ENCODE data around the gene PKIG. TPM values are rescaled to one million over a fixed set of nuclear protein-coding genes. Genes with fewer than 3 reads are reported as not detected.

PKIG gene
- total and polyA plus RNA-seq, 2 donors (not counting 3 experiments of a cell fraction or from before 2014, with no cell fraction given) = 135 to 167 TPM

DNA sequence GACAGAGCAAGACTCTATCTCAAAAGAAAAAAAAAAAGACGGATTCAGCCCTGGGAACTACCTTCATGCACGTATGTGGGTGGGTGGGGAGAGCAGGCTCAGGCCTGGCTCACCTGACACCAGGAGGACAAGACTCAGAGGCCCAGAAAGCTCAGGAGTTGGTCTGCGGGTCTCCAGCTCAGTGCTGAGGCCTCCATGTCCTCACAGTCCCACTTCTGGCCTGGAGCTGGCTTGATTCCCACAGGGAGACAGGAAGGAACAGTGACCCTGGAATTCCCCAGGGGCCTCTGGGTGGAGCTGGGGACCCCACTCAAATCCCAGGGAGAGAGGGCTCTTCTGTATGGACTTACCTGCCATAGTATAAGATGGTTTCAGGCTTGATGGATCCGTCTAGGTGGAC lies 53.5 kb downstream of the PKIG start:
- Histone ChIP-seq H3K36me3 (ENCODE audit: control insufficient read depth in 2 of 2, extremely low read depth in 1 of 2, insufficient read depth in 2 of 2, low read length in 2 of 2) (peaks cover 0 to 2% of the 10 kb centered on the region in 2 experiments), H3K27ac (ENCODE audit: insufficient read depth, low read depth, low read length) (no peak overlapping the region), H3K9me1 (replicated peaks; ENCODE audit: control insufficient read depth, extremely low read depth, insufficient read depth, low read length) (no peaks in the 10 kb centered on the region), H3K4me3 (replicated peaks in 1 of 3; ENCODE audit: insufficient read depth in 1 of 3, low read depth in 1 of 3, low read length in 3 of 3) (no peak overlapping the region), H3K4me1 (ENCODE audit: control insufficient read depth, extremely low read depth, insufficient read depth, low read length) (no peaks in the 10 kb centered on the region), H3K9ac (replicated peaks; ENCODE audit: extremely low read depth, insufficient read depth, low read length) (no peak overlapping the region), H3K4me2 (ENCODE audit: insufficient read depth, low read length) (no peak overlapping the region), H3K79me2 (ENCODE audit: control insufficient read depth, insufficient read depth, low read length) (no peaks in the 10 kb centered on the region), H4K20me1 (replicated peaks; ENCODE audit: control insufficient read depth, extremely low read depth, insufficient read depth, low read length) (no peaks in the 10 kb centered on the region), H2AFZ (ENCODE audit: low read depth, low read length) (no peak overlapping the region), H3K9me3 (replicated peaks; ENCODE audit: control insufficient read depth, insufficient read depth, low read length) (no peaks in the 10 kb centered on the region), H3K27me3 (ENCODE audit: control insufficient read depth in 2 of 2, insufficient read depth in 2 of 2, low read length in 2 of 2) (no peaks in the 10 kb centered on the region)
- dilution Hi-C loops (cut with MboI; ENCODE audit: extremely low pct_ligation_motif_present, low sequenced_read_pairs) (no loop called here), intact Hi-C loops (cut with micrococcal nuclease) (no loop called here)
- DNase-seq (ENCODE audit: low read depth, low spot score) (no peak), FAIRE-seq (no peak)
- BruUV-seq (replicated peaks) = no TSS peak
- CTCF ChIA-PET = interaction anchor here (1.2 to 1.6 kb wide), 3 partner anchors 9 to 48 kb away, joined by 3 to 4 read pairs (median 3); partner anchors contain the start of gene ADA
- TF ChIP-seq GATA2 (IDR thresholded peaks at IDR 0.05; ENCODE audit: insufficient read depth, insufficient read length, low read depth, low read length) (no peak), MYC (IDR thresholded peaks at IDR 0.05; ENCODE audit: low read depth, low read length) (no peak), POLR2AphosphoS5 (IDR thresholded peaks at IDR 0.05; ENCODE audit: insufficient read depth, low read depth, low read length) (no peak), EZH2 (IDR thresholded peaks at IDR 0.05; ENCODE audit: borderline replicate concordance, low read depth, low read length, severe bottlenecking) (no peak), POLR2A (IDR thresholded peaks at IDR 0.05; ENCODE audit: low read depth, low read length) (no peak)
- TF ChIP-seq, protein P1, sequence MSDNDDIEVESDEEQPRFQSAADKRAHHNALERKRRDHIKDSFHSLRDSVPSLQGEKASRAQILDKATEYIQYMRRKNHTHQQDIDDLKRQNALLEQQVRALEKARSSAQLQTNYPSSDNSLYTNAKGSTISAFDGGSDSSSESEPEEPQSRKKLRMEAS (IDR thresholded peaks at IDR 0.05; ENCODE audit: insufficient read depth, insufficient read length) = no peak
- TF ChIP-seq, protein P2, sequence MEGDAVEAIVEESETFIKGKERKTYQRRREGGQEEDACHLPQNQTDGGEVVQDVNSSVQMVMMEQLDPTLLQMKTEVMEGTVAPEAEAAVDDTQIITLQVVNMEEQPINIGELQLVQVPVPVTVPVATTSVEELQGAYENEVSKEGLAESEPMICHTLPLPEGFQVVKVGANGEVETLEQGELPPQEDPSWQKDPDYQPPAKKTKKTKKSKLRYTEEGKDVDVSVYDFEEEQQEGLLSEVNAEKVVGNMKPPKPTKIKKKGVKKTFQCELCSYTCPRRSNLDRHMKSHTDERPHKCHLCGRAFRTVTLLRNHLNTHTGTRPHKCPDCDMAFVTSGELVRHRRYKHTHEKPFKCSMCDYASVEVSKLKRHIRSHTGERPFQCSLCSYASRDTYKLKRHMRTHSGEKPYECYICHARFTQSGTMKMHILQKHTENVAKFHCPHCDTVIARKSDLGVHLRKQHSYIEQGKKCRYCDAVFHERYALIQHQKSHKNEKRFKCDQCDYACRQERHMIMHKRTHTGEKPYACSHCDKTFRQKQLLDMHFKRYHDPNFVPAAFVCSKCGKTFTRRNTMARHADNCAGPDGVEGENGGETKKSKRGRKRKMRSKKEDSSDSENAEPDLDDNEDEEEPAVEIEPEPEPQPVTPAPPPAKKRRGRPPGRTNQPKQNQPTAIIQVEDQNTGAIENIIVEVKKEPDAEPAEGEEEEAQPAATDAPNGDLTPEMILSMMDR (IDR thresholded peaks at IDR 0.05; ENCODE audit: extremely low read depth in 1 of 2, insufficient read depth in 1 of 2, low read depth in 1 of 2, low read length in 2 of 2) = no peak
- POLR2A ChIA-PET = no interaction called here
